OCI-LY1 (cell line): ENCODE data around the gene CEP57L1.

Experiments
- H2AFZ ChIP-seq: fragments of 200-600 bp; sonication (generic), shearing (Covaris generic); 2 replicates; pipeline ENCODE4 v1.6.0; 2014; ENCODE audit warnings: antibody characterized with exemption, mild to moderate bottlenecking, low read length
- H3F3A ChIP-seq: fragments of 200-600 bp; sonication (generic), shearing (Covaris generic); 2 replicates; pipeline ENCODE4 v1.6.0; 2014; ENCODE audit warnings: mild to moderate bottlenecking, antibody characterized with exemption, low read length, moderate library complexity; ENCODE audit not compliant: insufficient read depth
- H3K27ac ChIP-seq: fragments of 200-600 bp; sonication (generic); 2 replicates; pipeline ENCODE4 v1.5.1; 2014; ENCODE audit warnings: low read length, mixed run types, mild to moderate bottlenecking, low read depth; ENCODE audit not compliant: poor library complexity, severe bottlenecking
- H3K27me3 ChIP-seq: fragments of 200-600 bp; sonication (generic); 2 replicates; pipeline ENCODE4 v1.6.0; 2014; ENCODE audit warnings: antibody characterized with exemption, mild to moderate bottlenecking, low read length, moderate library complexity; ENCODE audit not compliant: insufficient read depth
- H3K36me3 ChIP-seq: fragments of 200-600 bp; sonication (generic); 2 replicates; pipeline ENCODE4 v1.6.1; 2014; ENCODE audit warnings: mild to moderate bottlenecking, antibody characterized with exemption, low read length, moderate library complexity, mixed read lengths; ENCODE audit not compliant: insufficient read depth
- H3K4me1 ChIP-seq: fragments of 200-600 bp; sonication (generic); 2 replicates; pipeline ENCODE4 v1.5.1; 2014; ENCODE audit warnings: mild to moderate bottlenecking, low read length, moderate library complexity; ENCODE audit not compliant: insufficient read depth, severe bottlenecking
- H3K4me2 ChIP-seq: fragments of 200-600 bp; sonication (generic), shearing (Covaris generic); 2 replicates; pipeline ENCODE4 v1.6.1; 2014; ENCODE audit warnings: low read length
- H3K4me3 ChIP-seq: fragments of 200-600 bp; sonication (generic); 2 replicates; pipeline ENCODE4 v1.5.1; 2014; ENCODE audit warnings: low read length, low read depth, mild to moderate bottlenecking, mixed read lengths; ENCODE audit not compliant: poor library complexity, severe bottlenecking
- H3K79me2 ChIP-seq: fragments of 200-600 bp; shearing (Covaris generic); 2 replicates; pipeline ENCODE4 v1.6.1; 2016; ENCODE audit warnings: mixed run types, low read length, mixed read lengths; ENCODE audit not compliant: insufficient read depth
- H3K9ac ChIP-seq: fragments of 200-600 bp; sonication (generic), shearing (Covaris generic); 2 replicates; pipeline ENCODE4 v1.6.1; 2014; ENCODE audit warnings: mild to moderate bottlenecking, low read length, mixed read lengths
- H3K9me2 ChIP-seq: fragments of 200-600 bp; sonication (generic), shearing (Covaris generic); 2 replicates; pipeline ENCODE4 v1.6.1; 2014; ENCODE audit warnings: low read depth, mild to moderate bottlenecking, low read length, mixed read lengths
- H3K9me3 ChIP-seq: fragments of 200-600 bp; shearing (Covaris generic); 2 replicates; pipeline ENCODE4 v1.6.1; 2014; ENCODE audit warnings: low read length, mixed read lengths
- H4K20me1 ChIP-seq: fragments of 200-600 bp; sonication (generic), shearing (Covaris generic); 2 replicates; pipeline ENCODE4 v1.6.0; 2016; ENCODE audit warnings: mild to moderate bottlenecking, low read length; ENCODE audit not compliant: insufficient read depth
- EZH2 ChIP-seq: fragments of 200-600 bp; sonication (generic), shearing (Covaris generic); IDR thresholded peaks from 2 replicates; pipeline ENCODE4 v1.8.0; 2017; ENCODE audit warnings: borderline replicate concordance, mixed run types, mild to moderate bottlenecking, antibody characterized with exemption, low read length, moderate library complexity, mixed read lengths
- TF ChIP-seq, protein P1 (sequence below): fragments of 200-600 bp; sonication (generic), shearing (Covaris generic); IDR thresholded peaks from 2 replicates; pipeline ENCODE4 v1.5.1; 2017; ENCODE audit warnings: mild to moderate bottlenecking, antibody characterized with exemption, low read length, moderate library complexity, mixed read lengths

Gene CEP57L1

DNA sequence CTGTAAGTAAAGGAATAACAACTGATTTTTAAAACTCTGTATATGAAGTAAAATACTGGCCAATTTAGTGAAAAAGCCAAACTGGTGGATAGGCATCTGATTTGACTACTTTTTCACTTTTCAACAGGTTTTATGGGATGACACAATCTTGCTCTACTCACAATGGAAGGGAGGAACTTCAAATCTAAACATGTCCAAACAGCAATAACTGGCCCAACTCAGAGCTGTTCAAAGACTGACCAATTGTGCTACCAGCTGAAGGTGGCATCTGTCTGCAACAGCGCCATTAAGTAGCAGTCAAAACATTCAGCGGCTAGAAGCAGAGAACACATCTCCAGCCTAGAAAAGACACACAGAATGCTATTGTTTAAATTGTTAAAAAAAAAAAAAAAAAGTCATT, 45.3 kb upstream of the CEP57L1 start:
- no peak overlapping the region for H3K4me2 ChIP-seq
- H3K4me1 ChIP-seq, result no peaks in the 10 kb centered on the region
- no peak overlapping the region for H2AFZ ChIP-seq
- no peak overlapping the region for H3K9ac ChIP-seq
- no peaks in the 10 kb centered on the region for H3K79me2 ChIP-seq
- no peaks in the 10 kb centered on the region for H3K36me3 ChIP-seq
- H3K27me3 ChIP-seq, result no peaks in the 10 kb centered on the region
- H3F3A ChIP-seq, result no peaks in the 10 kb centered on the region
- no peaks in the 10 kb centered on the region for H3K9me3 ChIP-seq
- no peak overlapping the region for H3K27ac ChIP-seq
- no peaks in the 10 kb centered on the region for H4K20me1 ChIP-seq
- TF ChIP-seq, protein P1, sequence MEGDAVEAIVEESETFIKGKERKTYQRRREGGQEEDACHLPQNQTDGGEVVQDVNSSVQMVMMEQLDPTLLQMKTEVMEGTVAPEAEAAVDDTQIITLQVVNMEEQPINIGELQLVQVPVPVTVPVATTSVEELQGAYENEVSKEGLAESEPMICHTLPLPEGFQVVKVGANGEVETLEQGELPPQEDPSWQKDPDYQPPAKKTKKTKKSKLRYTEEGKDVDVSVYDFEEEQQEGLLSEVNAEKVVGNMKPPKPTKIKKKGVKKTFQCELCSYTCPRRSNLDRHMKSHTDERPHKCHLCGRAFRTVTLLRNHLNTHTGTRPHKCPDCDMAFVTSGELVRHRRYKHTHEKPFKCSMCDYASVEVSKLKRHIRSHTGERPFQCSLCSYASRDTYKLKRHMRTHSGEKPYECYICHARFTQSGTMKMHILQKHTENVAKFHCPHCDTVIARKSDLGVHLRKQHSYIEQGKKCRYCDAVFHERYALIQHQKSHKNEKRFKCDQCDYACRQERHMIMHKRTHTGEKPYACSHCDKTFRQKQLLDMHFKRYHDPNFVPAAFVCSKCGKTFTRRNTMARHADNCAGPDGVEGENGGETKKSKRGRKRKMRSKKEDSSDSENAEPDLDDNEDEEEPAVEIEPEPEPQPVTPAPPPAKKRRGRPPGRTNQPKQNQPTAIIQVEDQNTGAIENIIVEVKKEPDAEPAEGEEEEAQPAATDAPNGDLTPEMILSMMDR, result no peak
- TF ChIP-seq EZH2, result no peak
- no peak overlapping the region for H3K4me3 ChIP-seq
- H3K9me2 ChIP-seq, result no peaks in the 10 kb centered on the region

DNA sequence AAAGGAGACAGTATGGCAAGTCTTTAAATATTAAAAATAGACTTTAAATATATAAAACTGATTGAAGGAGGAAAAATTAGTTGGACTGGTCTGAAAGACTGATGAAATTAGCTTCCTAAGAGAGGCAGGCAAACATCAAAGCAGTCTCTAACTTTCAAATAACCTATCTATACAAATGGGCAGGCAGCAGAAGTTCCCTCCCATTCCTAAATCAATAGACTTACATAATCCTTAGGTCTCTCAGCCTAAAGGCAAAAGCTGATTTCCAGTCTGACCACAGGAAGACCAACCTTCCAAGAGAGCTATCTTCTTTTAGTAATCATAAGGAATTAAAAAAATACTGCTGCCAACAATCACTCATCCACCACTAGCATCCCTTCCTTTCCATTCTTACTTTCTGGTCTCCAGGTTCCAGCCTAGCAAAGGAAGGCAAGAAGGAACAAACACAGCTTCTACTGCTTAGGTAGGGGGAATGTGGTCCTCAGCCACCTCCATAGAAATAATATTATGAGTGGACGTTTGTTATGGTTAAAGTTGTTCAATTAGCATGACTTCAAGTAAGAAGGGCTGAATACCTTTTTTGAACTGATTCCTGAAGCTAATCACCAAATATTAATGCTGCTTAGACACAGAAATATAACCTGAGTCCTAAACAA, 44.7 kb upstream of the CEP57L1 start:
- Histone ChIP-seq H4K20me1 (no peaks in the 10 kb centered on the region), H3K9ac (no peak overlapping the region), H3K4me3 (no peak overlapping the region), H3K4me2 (no peak overlapping the region), H3K9me3 (no peaks in the 10 kb centered on the region), H3K4me1 (no peaks in the 10 kb centered on the region), H2AFZ (no peak overlapping the region), H3K27me3 (no peaks in the 10 kb centered on the region), H3K36me3 (no peaks in the 10 kb centered on the region), H3K79me2 (no peaks in the 10 kb centered on the region), H3F3A (no peaks in the 10 kb centered on the region), H3K27ac (no peak overlapping the region), H3K9me2 (no peaks in the 10 kb centered on the region)
- TF ChIP-seq, protein P1, result no peak
- TF ChIP-seq EZH2, result no peak

DNA sequence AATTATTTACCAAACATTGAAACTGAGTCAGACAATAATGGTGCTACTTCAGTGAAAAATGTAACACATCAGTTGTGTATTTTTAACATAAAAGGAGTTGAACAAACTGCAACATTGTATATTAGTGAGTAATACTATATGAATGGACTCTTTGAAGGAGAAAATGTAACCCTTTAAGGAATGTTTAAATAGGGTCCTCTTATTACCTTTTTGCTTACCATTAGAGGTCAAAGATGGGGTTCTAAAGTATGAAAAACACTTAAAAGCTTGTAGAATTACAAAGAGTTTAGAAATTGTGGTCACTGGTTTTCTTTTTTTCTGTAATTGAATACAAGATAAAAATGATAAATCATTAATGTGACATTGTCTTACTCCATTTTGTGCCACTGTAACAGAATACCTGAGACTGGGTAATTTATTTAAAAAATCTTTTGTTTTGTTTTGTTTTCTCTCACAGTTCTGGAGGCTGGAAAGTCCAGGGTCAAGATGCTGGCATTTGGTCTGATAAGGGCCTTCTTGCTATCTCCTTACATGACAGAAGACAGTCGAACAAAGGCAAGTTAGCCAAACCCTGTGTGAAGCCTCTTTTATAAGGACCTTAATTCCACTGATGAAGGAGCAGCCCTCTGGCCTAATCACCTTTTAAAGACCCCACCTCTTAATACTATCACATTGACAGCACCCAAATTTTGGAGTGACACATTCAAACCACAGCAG, 43.8 kb upstream of the CEP57L1 start:
- H2AFZ ChIP-seq, result no peak overlapping the region

More for the DNA sequence above, 43.8 kb upstream of the CEP57L1 start:
- Histone ChIP-seq H3K27me3 (no peaks in the 10 kb centered on the region), H3K9ac (no peak overlapping the region), H3K4me2 (no peak overlapping the region), H3K4me3 (no peak overlapping the region), H3K27ac (no peak overlapping the region), H4K20me1 (no peaks in the 10 kb centered on the region), H3K9me3 (no peaks in the 10 kb centered on the region), H3K79me2 (no peaks in the 10 kb centered on the region), H3K4me1 (no peaks in the 10 kb centered on the region), H3F3A (no peaks in the 10 kb centered on the region), H3K36me3 (no peaks in the 10 kb centered on the region), H3K9me2 (no peaks in the 10 kb centered on the region)
- no peak for TF ChIP-seq EZH2
- TF ChIP-seq, protein P1, result no peak
